GM12872 (cell line): ENCODE measurements around the gene AMY2A.
"Not testable (repeated sequence)": the region's sequence is repeated elsewhere in the genome, so short reads cannot be mapped to it uniquely, and the experiment has no call there.

ENCODE experiments used
- CTCF ChIP-seq: IDR thresholded peaks from 3 replicates; pipeline ENCODE4 v1.5.1; 2011; ENCODE audit warnings: low read depth, mild to moderate bottlenecking, low read length, moderate library complexity; ENCODE audit not compliant: insufficient read depth

The AMY2A gene

GRCh38 chr1:103616362-103616761 lies 865 bp upstream of the AMY2A start:
- TF ChIP-seq CTCF = no peak

DNA sequence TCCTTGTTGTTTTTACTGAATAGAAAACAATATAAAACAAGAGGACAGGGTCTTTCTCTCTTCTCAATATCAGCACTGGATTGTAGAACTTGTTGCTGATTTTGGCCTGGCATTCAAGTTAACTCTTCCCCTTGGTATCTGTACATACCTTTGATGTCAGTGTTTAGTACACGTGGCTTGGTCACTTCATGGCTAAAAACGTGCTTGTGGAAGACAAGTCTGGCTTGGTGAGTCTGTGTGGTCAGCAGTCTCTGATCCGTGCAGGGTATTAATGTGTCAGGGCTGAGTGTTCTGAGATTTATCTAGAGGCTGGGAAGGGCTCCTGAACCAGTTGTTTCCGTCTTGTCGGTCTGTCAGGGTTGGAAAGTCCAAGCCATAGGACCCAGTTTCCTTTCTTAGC lies 38.2 kb downstream of the AMY2A start, which contains the start of gene AMY1A:
Gene AMY1A (plus strand): TSS at position 301 of the 400 bp plus-strand sequence. CDS start 571 bp downstream, outside the sequence.
- TF ChIP-seq CTCF = not testable (repeated sequence)
